Kidney capillary endothelial cell (primary cell): ENCODE results near the gene MAD1L1.

Source experiments
- DNase-seq: peaks from one replicate; pipeline ENCODE4 v3.0.0-alpha.2; 2018; ENCODE audit warnings: low spot score

The MAD1L1 gene

DNA sequence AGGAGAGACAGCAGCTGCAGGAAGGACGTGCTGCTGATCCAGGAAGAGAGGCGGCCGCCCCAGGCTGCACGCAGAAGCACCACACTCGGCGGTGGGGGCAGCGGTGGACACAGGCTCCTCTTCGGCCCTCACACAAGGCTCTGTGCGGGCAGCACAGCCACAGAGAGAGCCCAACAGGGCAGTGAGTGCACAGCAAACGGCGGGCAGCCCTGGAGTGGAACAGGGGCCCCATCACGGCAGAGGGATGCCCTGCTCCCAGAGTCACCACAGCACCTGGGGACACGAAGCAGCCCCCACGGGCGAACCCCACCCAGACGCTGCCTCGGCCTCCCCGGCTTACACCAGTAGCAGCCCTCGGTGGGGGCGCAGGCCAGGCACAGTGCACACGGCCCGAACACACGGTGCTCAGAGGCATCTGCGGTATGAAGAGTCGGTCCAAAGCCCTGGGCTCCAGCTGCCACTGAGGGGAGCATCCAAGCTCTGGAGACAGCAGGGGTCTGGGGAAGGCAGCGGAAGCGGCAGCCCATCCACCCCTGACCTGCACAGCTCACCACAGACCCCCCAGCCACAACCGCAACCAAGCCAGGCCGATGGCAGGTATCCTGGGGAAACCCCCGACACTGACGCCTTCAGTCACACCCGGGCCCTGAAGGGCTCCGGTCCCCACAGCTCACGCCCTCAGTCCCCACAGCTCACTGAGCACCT, 26.1 kb upstream of the MAD1L1 start:
- DNase-seq: no peak

DNA sequence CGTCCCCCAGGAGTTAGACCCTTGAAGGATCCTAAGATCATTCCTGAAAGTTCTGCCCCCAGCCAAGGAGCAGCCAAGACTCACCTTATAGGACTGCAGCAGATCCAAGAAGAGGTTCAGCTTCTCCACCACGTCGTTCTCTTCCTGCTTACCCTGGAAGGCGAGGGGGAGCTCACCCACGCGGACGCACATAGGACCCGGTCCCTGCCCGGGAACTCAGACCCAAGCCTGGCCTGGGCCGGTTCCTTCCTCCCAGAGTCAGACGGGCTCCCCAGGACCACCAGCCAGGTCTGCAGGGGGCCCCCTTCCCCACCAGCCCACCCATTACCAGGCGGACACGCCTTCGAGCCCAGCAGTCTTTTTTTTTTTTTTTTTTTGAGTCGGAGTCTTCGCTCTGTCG, 24.9 kb upstream of the MAD1L1 start:
- DNase-seq: no peak

DNA sequence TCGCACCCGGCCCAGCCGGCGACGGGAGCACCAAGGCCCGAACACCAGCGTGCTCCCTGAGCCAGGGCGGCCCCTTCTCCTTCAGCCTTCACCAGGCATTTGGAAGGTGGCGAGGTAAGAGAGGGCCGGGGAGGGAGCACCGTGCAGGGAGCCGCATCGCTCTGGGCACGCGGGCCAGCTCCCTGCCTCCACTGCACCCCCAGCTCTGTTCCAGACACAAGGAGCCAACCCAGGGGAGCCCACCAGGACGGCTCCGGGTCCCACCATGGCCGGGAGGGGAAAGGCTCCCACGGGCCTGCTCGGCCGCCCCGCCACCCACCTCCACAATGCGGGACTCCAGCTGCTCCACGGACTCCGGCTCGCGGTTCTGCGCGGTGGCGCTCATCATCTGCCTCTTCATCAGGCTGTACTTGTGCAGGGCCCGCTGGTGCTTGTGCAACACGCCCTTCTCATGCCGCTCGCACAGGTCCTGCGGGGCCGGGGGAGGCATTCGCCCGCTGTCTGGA, 24.4 kb upstream of the MAD1L1 start:
- DNase-seq: no peak

DNA sequence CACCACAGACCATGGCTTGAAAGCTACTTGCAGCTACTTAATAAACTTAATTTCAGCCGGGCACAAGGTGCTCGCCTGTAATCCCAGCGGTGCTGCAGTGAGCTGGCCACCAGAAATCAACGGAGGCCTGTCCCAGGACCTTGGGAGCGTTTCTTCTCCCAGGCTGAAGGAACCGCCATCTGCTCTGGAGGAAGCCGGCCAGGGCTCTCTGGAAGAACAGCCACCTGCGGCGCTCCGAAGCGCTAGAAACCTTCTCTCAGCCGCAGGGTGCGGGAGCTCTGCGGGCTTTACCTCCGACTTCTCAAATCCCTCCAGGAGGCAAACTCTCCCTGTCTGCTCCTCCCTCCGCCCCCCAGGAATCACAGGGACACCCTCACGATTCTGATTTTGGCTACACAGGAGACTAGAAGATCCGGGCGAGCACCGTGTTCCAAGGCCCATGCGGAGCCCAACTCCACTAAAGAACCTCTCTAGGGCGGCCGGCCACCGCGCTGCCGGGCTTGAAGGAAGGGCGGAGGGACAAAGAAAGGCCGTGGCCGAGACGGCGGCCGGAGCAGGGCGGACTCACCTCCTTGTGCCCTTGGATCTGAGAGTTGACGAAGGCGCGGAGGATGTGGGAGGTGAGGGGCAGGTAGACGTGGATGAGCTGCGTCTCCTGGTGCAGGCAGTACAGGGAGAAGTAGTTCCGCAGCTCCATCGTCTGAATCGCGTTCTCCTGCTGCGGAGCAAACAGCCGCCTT, 23.7 kb upstream of the MAD1L1 start:
- no peak for DNase-seq

DNA sequence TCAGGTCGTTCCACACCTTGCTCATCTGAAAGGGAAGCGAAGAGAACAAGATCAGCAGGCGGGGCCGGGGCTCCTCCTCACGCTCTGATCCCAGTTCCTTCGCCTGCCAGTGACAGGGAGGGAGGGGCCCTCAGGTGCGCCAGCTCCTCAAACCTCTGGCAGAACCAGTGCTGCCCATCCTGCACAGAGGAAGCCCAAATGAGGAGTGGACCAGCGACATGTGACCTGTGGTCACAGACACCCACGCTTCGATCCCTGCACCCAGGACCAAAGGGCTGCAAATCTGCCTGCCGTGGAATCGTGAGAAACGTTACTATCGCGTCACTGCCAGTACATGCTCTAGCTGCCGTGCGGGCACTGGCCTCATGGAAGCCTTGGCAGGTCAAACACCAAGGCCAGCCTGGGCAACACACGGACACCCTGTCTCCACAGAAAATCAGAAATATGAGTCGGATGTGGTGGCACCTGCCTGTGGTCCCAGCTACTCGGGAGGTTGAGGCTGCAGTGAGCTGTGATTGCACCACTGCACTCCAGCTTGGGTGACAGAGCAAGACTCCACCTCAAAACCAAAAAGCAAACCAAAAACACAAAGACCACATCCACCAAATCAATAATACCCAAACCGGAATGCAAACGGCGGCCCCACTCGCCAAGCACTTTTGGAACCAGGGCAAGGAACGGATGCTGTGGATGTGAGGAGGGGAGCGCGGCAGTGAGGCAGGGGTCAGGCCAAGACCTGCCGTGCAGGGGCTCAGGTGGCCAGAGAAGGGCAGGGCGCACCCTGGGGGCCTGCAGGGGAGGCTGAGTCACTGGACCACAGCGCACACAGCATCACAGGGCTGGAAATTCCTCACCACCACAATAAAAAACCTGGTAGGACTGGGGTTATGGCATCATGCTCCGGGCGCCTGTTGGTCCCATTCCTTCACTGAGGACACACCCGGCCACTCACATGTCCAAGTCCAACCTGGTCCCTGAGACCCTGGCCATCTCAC, 22.7 kb upstream of the MAD1L1 start:
- no peak for DNase-seq

DNA sequence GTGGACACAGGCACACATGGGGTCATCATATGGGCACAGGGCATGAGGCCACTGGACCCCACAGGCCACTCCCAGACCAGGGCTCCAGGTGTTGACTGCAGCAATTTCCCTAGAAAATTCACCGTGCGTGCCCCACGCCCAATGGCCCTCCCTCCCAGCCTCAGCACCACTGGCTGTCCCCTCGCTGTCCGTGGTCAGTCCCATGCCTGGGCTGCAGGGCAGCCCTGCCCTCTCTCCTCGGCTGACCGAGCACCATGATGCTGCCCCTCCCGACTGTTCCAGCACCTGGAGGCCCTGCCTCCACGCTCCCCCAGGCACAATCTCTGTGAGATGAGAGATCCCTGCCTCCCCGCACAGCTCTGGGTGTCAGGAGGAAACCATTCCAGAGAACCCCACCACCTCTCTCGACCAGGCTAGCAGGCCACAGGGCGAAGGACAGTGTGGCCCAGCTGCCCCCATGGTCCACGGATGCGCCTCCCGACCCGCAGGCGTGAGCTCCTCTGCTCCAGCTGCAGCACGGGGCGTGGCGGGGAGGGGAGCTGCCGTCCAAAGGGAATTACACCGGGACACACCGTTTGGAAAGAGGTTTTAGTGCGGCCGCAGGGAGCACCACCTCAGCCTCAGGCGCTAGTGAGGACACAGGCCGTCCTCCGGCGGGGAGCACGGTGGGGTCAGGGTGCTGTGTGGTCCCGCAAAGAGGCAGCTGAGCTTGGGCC, 21.8 kb upstream of the MAD1L1 start:
- no peak for DNase-seq

DNA sequence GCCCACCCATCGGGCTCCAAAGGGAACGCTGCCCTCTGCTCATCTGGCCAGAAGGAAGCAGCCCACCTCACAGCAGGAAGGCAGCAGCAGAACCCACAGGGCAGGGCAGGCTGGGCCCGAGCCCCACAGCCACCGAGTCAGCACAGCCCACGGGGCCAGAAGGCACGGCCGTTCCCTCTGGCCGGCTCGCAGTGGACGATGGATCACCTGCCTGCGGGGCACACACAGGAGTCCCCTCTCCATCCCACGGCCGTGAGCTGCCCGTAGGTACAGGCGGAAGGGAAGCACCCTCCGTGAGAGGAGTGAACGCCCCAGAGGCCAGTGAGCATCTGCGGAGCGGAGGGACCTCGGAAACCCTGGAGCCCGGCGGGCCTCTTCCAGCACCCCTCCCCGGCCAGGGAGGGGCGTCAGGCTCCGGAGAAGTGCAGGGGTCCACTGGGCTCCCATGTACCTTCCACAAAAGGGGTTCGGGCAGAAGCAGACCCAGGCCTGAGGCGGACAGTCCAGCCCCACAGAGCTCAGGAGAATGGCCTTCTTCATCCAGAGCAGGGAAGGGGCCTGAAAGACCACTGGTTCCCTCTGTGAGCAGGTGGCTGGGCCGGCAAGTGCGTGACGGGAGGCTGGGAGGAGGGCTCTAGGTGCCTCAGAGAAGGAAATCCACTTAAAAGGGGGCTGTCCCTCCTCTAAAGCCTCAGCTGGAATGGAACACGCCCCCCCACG, 20.9 kb upstream of the MAD1L1 start:
- DNase-seq: no peak

DNA sequence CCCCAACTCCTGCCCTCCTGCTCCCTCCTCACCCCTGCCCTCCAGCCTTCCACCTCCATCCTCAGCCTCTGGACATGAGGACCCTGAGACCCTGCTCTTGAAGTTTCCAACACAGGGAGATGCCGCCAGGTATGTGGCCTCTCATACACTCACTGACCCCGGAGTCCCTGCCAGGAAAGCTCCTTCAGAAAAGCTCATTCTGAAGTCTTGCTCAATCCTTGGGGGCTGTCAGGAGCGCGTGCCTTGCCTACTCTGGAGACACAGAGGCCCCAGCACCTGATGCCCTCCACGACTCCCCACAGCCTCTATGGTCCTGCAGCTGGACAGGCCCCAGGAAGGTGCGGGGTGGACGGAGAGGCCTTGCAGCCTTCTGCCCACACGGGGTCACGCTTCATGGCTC, 20.3 kb upstream of the MAD1L1 start:
- DNase-seq: no peak

DNA sequence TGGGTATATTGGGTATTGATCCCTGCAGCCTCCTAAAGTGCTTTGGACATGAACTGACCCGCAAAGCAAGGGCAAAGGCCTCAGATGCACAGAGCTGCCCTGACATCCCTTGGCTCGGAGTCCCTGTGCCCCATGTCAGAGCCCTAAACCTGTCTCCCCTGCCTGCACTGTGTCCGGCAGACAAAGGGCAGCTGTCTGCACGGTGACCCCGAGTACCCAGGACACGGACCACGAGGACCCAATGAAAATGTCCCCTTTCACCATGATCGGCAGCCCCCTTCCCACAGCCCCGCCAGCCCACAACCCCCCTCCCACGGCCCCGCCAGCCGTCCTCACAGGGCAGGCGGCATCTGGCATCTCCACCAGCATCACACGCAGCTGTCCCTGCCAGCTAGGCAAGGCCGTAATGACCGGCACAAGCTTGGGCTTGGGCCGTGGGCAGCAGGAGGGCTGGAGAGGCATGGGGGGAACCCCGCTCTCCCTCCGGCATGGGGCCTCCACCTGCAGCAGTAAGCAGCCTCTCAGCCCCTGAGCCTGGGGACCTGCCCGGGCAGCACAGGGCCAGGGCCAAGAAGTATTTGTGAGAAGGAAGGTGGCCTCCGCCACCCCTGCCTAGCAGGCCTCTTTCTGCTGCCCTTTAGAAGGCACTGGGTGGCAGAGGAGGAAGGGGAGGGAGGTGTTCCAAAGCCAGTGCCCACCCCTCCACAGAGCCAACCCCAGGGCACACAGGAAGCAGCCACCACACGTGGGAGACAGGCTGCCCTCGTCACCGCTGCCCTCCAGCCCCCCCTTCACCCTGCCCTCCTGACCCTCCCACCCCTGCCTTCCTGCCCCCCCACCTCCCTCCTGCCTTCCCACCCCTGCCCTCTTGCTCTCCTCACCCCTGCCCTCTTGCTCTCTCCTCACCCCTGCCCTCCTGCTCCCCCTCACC, 19.4 kb upstream of the MAD1L1 start:
- DNase-seq: no peak

DNA sequence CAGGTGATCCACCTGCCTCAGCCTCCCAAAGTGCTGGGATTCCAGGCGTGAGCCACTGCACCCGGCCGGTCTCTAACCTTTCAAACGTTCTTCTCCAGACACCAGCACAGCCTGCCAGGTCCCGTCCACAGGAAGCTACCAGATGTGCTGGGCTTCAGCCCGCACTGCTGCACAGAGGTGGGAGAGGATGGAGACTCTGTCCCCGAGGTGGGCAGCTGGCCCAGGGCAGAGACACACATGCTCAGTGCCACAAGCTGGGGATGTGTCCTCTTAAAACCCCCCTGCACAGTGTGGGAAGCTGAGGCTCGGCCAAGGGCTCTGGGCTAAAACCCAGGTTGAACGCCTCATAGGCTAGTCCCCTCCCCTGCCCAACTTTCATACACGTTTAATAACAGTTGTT, 18.6 kb upstream of the MAD1L1 start:
- DNase-seq: no peak

DNA sequence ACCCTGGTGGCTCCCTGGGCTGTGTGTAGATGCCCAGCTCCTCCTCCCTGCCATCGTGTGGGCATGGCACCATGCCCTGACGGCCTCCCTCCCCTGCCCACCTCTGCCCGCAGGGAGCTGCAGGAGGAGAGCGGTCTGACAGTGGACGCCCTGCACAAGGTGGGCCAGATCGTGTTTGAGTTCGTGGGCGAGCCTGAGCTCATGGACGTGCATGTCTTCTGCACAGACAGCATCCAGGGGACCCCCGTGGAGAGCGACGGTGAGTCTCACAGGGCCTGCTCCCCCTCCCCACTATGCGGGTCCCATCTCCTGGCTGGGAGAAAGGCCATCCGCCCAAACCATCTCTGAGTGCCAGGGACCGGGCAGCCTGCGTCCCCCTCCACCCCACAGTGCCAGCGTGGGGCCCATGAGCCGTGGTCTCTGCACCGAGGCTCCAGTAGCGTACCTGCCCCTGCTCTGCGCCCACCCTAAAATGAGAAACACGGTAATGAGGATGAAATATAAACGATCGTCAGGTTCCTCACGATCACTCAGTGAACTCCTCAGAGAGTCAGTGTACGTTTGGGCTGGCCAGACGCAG, 17.1 kb upstream of the MAD1L1 start:
- DNase-seq: no peak

DNA sequence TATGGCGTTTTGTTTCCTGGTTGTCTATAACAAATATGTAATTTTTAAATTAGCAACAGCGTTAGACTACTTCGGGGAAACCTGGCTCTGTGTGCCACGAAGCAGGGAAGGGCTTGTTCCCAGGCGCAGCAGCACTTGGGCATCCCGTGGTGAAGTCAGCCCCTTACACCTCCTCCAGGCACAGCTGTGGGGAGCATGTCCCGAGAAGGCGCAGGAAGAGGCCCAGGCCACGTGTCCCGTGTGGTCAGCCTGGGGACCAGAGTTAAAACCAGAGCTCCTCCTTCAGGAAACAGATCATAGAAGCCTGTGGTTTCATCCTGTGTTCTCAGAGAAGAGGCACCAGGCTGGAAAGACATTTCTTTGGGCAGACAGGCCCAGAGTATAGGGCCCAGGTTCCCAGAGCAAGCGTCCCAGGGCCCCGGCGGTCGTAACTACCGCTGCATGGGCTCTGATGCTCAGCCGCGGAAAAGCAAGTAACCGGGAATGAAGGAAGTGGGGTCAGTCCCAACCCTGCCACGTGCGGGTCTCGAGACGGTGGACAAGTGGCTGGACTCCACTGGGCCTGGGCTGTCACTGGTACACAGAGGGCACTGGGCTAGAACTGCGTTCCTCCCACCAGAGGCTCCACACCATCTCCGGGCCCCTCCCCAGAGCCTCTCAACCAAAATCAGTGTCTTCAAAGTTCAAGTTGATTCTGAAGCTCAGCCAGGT, 16.4 kb upstream of the MAD1L1 start:
- DNase-seq: peak; percentile 83

DNA sequence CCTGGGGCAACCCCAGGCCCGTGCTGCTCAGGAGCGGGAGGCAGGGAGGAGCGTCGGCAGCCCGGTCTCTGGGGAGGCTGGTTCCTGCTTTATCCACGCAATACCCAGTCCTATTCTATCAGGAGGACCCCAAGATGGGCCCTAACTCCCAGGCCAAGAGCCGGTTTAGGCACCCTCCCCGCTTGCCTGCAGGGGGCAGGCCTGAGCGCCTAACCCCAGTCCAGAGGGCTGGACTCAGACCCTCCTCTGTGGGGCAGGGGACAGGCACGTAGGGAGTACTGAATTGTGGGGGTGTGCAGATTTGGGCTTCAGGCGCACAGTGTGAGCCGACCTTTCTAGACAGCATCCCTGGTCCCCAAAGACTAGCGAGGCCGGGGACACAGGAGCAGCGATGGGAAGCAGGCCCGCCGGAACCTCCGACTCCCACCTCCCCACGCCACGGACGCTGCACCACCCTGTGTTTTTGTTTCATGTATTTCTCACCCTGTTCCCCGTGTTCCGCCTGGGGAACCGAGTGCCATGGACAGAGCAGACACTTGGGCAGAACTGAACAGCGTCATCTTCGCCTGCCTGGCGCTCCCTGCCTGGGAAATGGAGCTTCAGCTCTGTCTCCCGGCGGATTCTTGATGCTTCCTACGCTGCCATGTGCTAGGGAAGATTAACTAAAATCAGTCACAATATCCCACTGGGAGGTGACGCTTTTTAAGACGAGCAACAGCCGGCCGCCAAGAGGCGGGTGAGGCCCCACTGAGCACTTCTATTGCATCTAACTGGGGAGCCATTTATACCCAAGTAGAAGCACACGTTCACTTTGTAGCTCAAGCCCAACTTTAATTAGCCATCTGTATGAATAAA, 14.6 kb upstream of the MAD1L1 start:
- no peak for DNase-seq

DNA sequence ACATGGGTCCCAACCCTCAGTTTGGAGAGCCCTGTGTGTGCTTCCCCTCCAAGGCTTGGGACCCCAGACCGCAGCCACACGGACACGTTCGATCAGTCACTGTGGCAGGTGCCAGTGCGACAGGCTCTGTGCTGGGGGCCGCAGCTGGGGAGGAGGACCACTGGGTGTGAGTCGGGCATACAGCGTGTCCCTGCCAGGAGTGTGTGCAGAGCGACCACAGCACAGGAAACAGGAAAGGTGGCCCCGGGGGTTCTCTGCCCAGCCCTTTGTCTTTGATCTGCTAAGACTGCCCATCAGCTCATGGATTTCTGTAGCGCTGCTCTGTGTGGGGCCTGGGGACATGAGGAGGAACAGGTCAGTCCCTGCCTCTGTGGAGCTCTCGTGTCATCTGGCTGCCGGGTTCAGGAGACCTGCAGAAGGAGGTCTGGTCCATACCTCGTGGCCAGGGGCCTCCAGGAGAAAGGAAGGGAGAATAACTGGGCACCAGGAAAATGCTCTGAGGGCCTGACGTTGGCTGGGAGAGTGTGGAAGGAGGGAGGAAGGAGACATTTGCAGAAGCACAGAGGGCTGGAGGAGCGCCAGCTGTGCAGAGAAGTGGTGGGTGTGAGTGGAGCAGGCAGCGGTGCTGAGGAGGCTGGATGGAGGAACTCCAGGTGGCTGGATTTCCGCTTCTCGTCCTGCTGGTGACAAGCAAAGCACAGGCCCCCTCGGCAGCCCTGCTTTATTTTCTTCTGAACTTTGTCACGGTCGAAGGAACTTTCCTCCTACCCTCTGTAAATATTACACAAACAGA, 13.3 kb upstream of the MAD1L1 start:
- DNase-seq: no peak

DNA sequence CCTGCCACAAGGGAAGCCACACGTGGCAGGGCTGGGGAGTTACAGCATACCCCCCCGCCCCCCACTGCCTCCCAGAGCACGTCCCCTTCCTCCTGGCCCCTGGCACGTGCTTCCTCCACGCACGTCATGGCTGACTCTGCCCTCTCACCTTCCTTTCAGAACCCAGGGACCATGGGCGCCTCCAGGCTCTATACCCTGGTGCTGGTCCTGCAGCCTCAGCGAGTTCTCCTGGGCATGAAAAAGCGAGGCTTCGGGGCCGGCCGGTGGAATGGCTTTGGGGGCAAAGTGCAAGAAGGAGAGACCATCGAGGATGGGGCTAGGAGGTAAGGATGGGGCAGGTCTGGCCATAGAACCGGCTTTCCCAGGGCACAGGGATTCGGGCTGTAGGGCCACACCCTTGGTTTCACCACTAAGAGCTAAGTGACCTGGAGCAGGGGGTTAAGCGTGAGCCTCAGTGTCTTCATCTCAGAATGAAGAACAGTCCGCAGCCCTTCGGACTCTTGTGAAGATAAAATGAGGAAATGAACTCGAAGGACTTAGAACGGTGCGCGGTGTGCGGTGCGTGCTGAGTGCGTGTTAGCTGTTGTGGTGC, 11.8 kb upstream of the MAD1L1 start:
- DNase-seq: no peak

DNA sequence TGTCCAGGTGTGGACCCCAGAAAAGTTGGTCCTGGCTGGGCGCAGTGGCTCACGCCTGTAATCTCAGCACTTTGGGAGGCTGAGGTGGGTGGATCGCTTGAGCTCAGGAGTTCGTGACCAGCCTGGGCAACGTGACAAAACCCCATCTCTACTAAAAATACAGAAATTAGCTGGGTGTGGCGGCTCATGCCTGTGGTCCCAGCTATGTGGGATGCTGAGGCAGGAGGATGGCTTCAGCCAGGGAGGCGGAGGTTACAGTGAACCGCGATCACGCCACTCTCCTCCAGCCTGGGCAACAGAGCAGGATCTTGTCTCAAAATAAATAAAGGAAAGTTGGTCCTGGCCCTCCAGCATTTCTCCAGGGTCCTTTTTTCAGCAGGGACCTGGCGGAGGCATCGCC, 10.7 kb upstream of the MAD1L1 start:
- DNase-seq: no peak
